Stimulated activated CD8-positive, alpha-beta memory T cell treated with anti-CD3 and anti-CD28 coated beads, Interleukin-4, amount 100 ng/mL, for 48 hours (primary cell): Measurements from ENCODE around the gene LIMA1.
"Not testable (repeated sequence)": the region's sequence is repeated elsewhere in the genome, so short reads cannot be mapped to it uniquely, and the experiment has no call there.

Experiments used
- DNase-seq: peaks from one replicate; pipeline ENCODE4 v3.0.0-alpha.2; 2020

LIMA1 gene

DNA sequence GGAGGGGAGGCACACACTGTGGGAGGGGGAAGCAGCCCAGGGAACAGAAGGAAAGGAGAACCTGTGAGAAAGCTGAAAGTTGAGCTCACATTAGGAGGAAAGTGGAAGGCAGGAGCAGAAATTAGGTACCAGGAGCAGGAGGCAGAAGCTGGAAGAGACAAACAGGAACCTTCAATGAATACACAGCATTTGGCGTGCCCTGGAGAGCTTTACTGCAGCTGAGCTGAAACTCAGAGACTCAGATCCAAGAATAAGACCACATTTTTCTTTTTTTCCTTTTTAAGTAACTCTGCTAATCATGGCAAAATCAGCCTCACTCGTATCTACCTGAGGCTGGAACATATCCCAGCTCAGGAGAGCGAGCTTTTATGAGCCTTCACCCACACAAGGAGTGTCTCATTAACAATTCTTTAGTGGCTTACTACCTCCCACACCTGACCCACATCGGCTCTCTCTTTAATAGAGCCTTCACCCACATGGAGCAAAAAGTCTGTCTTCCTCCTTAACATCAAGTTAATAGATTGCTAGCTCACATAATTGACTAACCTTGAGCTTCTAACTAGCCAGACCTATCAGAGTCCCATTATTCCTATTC is 97.9 kb downstream of the LIMA1 start:
- DNase-seq = no peak

- DNase-seq = no peak
Measured at GRCh38 chr12:50184261-50184660, 99.1 kb downstream of the LIMA1 start.

DNA sequence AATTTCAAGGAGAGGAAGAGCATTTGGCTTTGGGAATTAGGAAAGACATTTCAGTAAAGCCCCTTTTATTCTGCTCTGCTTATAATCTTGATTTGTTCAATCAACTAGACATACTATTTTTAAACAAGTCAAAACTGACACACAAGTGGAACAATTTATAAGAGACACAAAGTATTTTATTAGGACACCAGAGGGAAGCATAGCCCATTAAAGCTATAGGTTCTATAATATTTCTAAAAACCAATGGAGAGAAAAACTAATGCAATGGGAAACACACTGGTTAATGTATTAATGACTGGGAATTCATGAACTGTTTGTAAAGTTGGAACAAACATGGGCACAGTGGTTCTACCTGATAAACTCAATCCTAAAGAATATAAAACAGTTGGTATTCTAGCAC is 100.9 kb downstream of the LIMA1 start:
- DNase-seq = no peak

GRCh38 chr12:50181691-50182090 is 101.6 kb downstream of the LIMA1 start:
- DNase-seq = no peak

DNA sequence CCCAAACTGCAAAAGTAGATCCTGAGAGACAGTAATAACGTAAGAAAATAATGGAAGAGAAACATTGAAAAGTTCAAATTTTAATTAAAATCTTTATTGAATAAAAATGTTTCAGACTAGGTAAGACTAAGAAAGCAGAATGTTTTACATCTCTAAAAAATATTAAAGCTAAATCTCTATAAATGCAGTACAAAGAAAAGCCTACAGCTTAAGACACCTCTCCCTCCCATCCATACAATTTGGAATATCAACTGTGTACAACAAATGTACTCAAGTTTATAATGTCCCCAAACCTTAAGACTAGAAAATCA is 107.6 kb downstream of the LIMA1 start:
- no peak for DNase-seq

GRCh38 chr12:50174971-50175715 is 108.2 kb downstream of the LIMA1 start:
- no peak for DNase-seq

GRCh38 chr12:50167049-50167828 is 116.1 kb downstream of the LIMA1 start, which contains the start of gene CERS5:
CERS5 (minus strand) TSS chr12:50167369; CDS start chr12:50167297, 72 bp downstream.
- peak; percentile 98 for DNase-seq

DNA sequence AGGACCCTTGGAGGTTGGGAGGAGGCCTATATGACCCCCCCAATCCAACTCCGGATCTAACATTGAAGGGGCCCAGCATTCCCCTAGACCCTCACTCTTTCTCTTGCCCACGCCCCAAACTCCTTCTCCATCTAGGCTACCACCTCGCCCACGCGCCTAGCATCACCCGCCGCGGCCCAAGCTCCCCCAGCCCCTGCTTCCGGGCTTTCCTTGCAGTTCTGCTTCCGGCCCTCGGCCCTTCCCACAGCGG is 116.6 kb downstream of the LIMA1 start:
- peak; percentile 81 for DNase-seq

- no peak for DNase-seq
Measured at GRCh38 chr12:50164963-50165362, 118.4 kb downstream of the LIMA1 start.

DNA sequence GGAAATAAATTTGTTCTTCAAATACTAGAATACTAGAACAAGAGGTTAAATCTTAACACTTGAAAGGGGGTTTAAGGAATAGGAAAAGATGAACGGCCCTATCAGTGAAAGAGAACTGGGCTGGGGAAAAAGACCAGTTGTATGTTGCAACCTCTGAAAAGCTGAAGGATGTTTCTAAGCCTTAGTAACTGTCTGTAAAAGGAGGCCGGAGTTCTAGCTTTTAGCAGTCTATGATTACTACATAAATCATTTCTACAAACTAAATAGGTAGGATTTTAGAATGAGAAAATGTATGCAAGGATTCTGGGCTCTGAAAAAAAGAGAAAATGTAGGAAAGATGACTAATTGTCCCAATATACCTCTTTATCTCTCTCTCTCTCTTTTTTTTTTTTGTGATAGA is 121.1 kb downstream of the LIMA1 start:
- no peak for DNase-seq

DNA sequence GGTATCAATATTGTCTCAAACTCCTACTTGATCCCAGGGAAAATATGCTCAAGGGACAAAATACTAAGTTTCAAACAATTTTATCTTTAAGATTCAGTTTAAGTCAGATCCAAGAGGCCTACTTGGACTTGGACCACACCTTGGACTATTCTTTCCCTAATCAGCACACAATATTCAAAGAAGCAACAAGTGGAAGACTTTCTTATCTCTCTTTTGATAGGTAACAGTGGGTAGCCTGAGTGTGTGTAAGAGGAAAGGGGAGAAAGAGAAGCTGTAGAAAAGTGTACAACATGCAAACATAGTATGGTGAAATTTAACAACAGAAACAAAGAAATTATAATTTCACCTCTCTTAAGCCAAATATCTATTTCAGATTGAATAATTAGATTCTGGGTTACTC is 122.7 kb downstream of the LIMA1 start:
- no peak for DNase-seq

- DNase-seq = no peak
Measured at GRCh38 chr12:50157259-50157658, 126.1 kb downstream of the LIMA1 start.

GRCh38 chr12:50156641-50157040 is 126.7 kb downstream of the LIMA1 start:
- DNase-seq = no peak

DNA sequence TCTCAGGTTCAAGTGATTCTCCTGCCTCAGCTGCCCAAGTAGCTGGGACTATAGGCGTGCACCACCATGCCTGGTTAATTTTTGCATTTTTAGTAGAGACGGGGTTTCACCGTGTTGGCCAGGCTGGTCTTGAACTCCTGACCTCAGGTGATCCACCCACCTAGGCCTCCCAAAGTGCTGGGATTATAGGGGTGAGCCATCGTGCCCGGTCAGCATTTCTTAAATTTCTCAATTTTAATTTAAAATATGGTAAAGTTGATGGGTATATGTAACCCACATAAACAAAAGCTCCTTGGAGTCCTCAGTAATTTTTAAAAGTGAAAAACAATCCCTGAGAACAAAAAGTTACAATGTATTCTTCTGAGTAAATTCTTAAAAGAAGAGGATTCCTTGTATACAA is 128.4 kb downstream of the LIMA1 start:
- DNase-seq = not testable (repeated sequence)

- no peak for DNase-seq
Measured at GRCh38 chr12:50151047-50151687, 132.2 kb downstream of the LIMA1 start.

DNA sequence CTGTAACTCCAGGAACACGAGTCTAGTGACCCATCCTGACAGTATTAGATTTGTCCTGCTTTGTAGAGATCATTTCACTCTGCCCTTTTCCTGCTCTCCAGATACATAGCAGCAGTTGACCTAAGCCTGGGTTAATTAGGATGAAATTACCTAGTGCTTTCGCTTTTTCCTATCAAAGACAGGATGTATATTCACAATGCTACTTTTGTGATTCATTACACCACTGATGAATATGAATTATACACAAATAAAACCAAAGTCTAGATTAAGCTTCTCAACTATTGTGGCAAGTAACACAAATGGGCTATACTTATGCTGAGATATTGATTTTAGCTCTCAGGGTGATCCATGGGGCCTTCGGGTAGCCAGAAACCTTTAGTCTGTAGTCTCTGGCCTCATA is 134.0 kb downstream of the LIMA1 start:
- DNase-seq = no peak

GRCh38 chr12:50148011-50148410 is 135.3 kb downstream of the LIMA1 start:
- not testable (repeated sequence) for DNase-seq

- no peak for DNase-seq
Measured at GRCh38 chr12:50147281-50147680, 136.0 kb downstream of the LIMA1 start.

GRCh38 chr12:50145439-50145838 is 137.9 kb downstream of the LIMA1 start:
- DNase-seq = no peak

GRCh38 chr12:50142993-50143392 is 140.3 kb downstream of the LIMA1 start:
- no peak for DNase-seq

GRCh38 chr12:50132505-50133135 is 150.7 kb downstream of the LIMA1 start:
- DNase-seq = no peak

DNA sequence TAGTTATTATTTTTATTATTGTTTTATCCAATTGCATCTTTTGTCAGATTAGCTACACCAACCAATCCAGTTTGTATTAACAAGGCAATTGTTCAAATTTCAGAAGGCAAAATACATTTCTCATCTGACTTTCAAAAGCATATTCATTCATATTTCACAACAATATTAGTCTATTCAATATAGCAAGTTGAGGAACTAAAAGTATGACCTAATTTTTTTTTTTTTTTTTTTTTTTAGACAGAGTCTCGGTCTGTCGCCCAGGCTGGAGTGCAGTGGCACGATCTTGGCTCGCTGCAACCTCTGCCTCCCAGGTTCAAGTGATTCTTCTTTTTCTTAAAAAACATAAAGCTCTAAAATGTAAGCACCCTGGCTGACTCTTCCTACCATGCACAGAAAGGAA is 154.0 kb downstream of the LIMA1 start:
- no peak for DNase-seq

GRCh38 chr12:50127546-50127945 is 155.8 kb downstream of the LIMA1 start:
- no peak for DNase-seq
